ENCODE measurements around the gene MOK.

The MOK gene

DNA sequence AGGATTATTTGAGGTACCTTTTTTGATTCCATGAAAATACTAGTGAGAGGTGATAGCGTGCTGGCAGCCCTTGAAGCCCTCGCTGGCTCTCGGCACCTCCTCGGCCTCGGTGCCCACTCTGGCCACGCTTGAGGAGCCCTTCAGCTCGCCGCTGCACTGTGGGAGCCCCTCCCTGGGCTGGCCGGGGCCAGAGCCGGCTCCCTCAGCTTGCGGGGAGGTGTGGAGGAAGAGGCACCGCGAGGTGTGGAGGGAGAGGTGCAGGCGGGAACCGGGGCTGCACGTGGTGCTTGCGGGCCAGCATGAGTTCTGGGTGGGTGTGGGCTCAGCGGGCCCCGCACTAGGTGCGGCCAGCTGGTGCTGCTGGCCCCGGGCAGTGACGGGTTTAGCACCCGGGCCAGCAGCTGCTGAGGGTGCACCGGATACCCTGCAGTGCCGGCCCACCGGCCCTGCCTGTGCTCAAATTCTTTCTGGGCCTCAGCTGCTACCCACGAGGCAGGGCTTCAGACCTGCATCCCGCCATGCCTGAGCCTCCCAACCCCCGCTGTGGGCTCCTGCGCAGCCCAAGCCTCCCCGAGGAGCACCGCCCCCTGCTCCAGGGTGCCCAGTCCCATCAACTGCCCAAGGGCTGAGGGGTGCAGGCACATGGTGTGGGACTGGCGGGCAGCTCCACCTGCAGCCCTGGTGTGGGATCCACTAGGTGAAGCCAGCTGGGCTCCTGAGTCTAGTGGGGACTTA, 7.4 kb downstream of the MOK start:
- TF ChIP-seq, protein P1, sequence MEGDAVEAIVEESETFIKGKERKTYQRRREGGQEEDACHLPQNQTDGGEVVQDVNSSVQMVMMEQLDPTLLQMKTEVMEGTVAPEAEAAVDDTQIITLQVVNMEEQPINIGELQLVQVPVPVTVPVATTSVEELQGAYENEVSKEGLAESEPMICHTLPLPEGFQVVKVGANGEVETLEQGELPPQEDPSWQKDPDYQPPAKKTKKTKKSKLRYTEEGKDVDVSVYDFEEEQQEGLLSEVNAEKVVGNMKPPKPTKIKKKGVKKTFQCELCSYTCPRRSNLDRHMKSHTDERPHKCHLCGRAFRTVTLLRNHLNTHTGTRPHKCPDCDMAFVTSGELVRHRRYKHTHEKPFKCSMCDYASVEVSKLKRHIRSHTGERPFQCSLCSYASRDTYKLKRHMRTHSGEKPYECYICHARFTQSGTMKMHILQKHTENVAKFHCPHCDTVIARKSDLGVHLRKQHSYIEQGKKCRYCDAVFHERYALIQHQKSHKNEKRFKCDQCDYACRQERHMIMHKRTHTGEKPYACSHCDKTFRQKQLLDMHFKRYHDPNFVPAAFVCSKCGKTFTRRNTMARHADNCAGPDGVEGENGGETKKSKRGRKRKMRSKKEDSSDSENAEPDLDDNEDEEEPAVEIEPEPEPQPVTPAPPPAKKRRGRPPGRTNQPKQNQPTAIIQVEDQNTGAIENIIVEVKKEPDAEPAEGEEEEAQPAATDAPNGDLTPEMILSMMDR (IDR thresholded peaks at IDR 0.05; ENCODE audit: low read depth, low read length, missing control alignments): no peak
- DNase-seq (ENCODE audit: low read depth): no peak
- H3K4me3 ChIP-seq (ENCODE audit: low read depth, low read length): no peak overlapping the region

DNA sequence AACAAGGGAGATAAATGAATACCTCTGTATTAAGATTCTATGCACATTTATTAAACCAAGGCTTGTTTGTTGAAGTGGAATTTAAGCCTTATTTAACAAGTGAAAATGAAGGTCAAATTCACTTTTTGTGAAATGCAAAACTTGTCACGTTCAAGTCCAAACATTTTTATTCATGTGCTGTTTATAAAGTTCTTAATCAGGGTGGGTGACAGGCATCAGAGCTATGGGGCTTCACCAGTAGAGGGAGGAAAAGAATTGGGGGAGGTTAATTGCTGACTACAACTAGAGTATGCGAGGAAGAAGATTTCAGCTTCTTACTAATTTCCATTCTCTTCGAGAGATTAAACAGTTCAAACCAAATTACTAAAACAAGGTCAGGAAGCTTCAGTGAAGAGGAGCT, 9.7 kb downstream of the MOK start:
- no peak overlapping the region for H3K4me3 ChIP-seq (ENCODE audit: low read depth, low read length)
- TF ChIP-seq, protein P1 (IDR thresholded peaks at IDR 0.05; ENCODE audit: low read depth, low read length, missing control alignments): no peak
- no peak for DNase-seq (ENCODE audit: low read depth)

DNA sequence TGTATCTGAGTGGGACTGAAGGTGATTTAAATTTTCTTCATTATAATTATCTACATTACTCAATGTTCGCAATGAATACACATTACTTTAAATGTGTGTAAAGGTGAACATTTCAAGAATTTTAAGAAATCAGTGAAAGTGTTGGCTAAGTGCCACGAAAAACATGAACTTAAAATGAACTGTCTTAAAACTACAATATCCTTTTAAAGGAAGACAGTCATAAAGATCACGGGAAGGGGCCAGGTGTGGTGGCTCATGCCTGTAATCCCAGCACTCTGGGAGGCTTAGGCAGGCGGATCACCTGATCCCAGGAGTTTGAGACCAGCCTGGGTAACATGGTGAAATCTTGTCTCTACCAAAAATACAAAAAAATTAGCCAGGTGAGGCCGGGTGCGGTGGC, 11.2 kb downstream of the MOK start:
- TF ChIP-seq, protein P1 (IDR thresholded peaks at IDR 0.05; ENCODE audit: low read depth, low read length, missing control alignments): no peak
- no peak for DNase-seq (ENCODE audit: low read depth)
- H3K4me3 ChIP-seq (ENCODE audit: low read depth, low read length): no peak overlapping the region

DNA sequence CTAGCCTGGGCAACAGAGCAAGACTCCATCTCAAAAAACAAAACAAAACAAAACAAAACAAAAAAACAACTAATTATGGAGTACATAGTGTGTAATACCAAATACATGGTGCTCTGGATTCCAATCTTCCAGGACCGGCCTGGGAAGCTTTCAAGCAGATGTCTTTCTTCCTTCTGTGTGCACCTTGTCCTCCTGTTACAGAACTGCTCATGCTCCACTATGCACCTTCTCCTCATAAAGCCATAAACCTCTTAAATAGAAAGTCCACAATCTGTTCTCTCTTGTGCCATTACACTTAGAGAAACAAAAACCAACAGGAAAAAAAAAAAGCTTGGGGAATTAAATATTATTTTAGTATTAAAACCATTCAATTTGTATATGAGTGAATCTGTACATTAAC, 12.5 kb downstream of the MOK start:
- no peak overlapping the region for H3K4me3 ChIP-seq (ENCODE audit: low read depth, low read length)
- no peak for DNase-seq (ENCODE audit: low read depth)
- TF ChIP-seq, protein P1 (IDR thresholded peaks at IDR 0.05; ENCODE audit: low read depth, low read length, missing control alignments): no peak

DNA sequence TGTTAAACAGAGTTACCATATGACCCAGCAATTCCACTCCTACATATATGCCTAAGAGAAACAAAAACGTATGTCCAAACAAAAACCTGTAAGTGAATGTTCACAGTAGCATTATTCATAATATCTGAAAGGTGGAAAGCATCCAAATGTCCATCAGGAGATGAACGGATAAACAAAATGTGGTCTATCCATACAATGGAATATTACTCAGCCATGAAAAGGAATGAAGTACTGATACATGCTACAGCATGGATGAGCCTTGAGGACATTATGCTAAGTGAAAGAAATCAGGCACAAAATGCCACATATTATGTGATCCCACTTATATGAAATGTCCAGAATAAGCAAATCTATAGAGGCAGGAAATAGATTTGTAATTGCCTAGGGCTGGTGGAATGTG, 16.8 kb downstream of the MOK start:
- no peak for DNase-seq (ENCODE audit: low read depth)
- TF ChIP-seq, protein P1 (IDR thresholded peaks at IDR 0.05; ENCODE audit: low read depth, low read length, missing control alignments): no peak
- H3K4me3 ChIP-seq (ENCODE audit: low read depth, low read length): no peak overlapping the region

DNA sequence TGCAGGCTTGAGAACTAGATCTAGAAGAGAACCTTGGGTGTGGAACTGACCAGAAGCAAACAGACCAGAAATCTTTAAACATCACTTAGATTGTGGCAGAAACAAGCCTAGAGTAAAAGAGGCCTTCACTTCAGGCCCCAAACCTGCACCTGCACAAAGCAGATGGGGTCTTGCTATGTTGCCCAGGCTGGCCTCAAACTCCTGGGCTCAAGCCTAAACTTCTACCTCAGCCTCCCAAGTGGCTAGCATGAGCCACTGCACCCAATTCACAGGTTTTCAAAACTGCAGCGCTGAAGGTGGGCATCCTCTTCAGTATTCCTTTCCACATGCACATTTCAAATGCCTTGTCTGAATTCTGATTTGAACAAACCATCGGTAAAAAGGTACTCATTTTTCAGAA, 19.9 kb downstream of the MOK start:
- H3K4me3 ChIP-seq (ENCODE audit: low read depth, low read length): no peak overlapping the region
- TF ChIP-seq, protein P1 (IDR thresholded peaks at IDR 0.05; ENCODE audit: low read depth, low read length, missing control alignments): no peak
- DNase-seq (ENCODE audit: low read depth): no peak

DNA sequence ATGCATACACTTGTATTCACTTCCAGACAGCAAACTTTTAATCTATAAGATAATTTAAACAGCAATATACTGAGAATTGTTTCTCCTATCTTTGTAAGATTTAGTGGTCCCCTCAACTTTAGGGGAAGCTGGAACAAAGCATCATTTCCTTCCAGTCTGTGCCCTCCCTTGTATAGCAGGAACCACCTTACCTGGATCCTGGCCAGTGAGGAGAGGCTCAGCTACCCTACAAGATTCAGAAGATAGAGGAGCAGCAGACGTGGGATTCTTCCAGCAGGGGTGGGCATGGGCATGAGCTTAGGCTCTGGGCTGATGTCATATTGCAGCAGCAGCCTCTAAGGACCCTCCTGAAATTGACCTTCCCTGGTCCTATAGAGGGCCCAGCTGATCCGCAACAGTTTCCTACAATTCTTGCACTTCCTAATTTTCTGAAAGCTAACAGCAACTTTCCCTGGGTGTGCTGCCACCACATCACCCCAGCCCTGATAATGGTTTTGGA, 21.3 kb downstream of the MOK start:
- DNase-seq (ENCODE audit: low read depth): no peak
- no peak overlapping the region for H3K4me3 ChIP-seq (ENCODE audit: low read depth, low read length)
- TF ChIP-seq, protein P1 (IDR thresholded peaks at IDR 0.05; ENCODE audit: low read depth, low read length, missing control alignments): no peak
